Peyer's patch (tissue), 4 donors: ENCODE data around the gene HSBP1L1.

Experiments used
- CTCF ChIP-seq, 6 experiments: fragments of 450-650 bp in 4 of 6; fragments of 200-600 bp in 2 of 6; sonication (generic) in 1 of 6; IDR thresholded peaks; one replicate each; pipeline ENCODE4 v1.5.1; 2017 to 2019; ENCODE audit warnings: antibody characterized with exemption in 6 of 6, mild to moderate bottlenecking in 3 of 6, moderate library complexity in 1 of 6
- POLR2A ChIP-seq, 2 donors: fragments of 450-650 bp; IDR thresholded peaks; one replicate each; pipeline ENCODE4 v1.5.1; 2017; ENCODE audit warnings: antibody characterized with exemption in 2 of 2, mild to moderate bottlenecking in 2 of 2, moderate library complexity in 2 of 2

GRCh38 chr18:79921984-79922965, 42.2 kb upstream of the HSBP1L1 start:
- TF ChIP-seq POLR2A (IDR thresholded peaks at IDR 0.05) (no peak), CTCF (IDR thresholded peaks at IDR 0.05) (no peak)
